Dendritic cell treated with granulocyte-macrophage colony-stimulating factor and Interleukin-4, amounts not matched to agents 40 ng/mL and 50 ng/mL, for 4 days (primary cell): ENCODE results near the gene CCDC28B.
A peak's percentile ranks its signal among the peaks of the same experiment; 100 is the strongest.

Source experiments
- H3K27ac Mint-ChIP-seq: one replicate; pipeline ENCODE4 v1.8.0; 2022; ENCODE audit warnings: mild to moderate bottlenecking, mixed read lengths
- H3K27me3 Mint-ChIP-seq: one replicate; pipeline ENCODE4 v1.8.0; 2022; ENCODE audit warnings: mild to moderate bottlenecking, mixed read lengths
- H3K36me3 Mint-ChIP-seq: one replicate; pipeline ENCODE4 v1.8.0; 2022; ENCODE audit warnings: low read depth, mixed read lengths
- H3K4me1 Mint-ChIP-seq: one replicate; pipeline ENCODE4 v1.8.0; 2022; ENCODE audit warnings: low read depth, mixed read lengths
- H3K4me3 Mint-ChIP-seq: one replicate; pipeline ENCODE4 v1.8.0; 2022; ENCODE audit warnings: mild to moderate bottlenecking, moderate library complexity, mixed read lengths
- H3K9me3 Mint-ChIP-seq: one replicate; pipeline ENCODE4 v1.8.0; 2022; ENCODE audit warnings: mixed read lengths
- intact Hi-C: fragments of 100-400 bp; cut with micrococcal nuclease; formaldehyde crosslinking; loops from one replicate; pipeline ENCODE4 v1.15.0; 2022

CCDC28B gene

DNA sequence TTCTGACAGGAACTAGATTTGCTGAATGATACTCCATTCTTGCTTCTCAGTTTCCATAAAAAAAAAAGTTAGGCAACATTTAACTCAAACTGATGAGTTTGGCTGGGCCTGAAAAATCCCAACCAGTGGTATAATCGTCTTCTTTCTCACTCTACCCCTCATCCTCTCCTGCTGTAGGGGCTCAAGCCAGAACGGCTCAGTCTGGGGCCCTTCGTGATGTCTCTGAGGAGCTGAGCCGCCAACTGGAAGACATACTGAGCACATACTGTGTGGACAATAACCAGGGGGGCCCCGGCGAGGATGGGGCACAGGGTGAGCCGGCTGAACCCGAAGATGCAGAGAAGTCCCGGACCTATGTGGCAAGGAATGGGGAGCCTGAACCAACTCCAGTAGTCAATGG, 19.3 kb upstream of the CCDC28B start:
- intact Hi-C loops: loop anchor here (2.0 kb wide), 1 partner anchor 20 kb away; the partner anchor contains the start of gene CCDC28B
- peak overlapping the region; percentile 99 for H3K27ac Mint-ChIP-seq
- no peaks in the 10 kb centered on the region for H3K27me3 Mint-ChIP-seq
- peaks cover 66% of the 10 kb centered on the region for H3K36me3 Mint-ChIP-seq
- H3K4me3 Mint-ChIP-seq: peak overlapping the region; percentile 90
- peaks cover 56% of the 10 kb centered on the region for H3K4me1 Mint-ChIP-seq
- H3K9me3 Mint-ChIP-seq: no peaks in the 10 kb centered on the region

DNA sequence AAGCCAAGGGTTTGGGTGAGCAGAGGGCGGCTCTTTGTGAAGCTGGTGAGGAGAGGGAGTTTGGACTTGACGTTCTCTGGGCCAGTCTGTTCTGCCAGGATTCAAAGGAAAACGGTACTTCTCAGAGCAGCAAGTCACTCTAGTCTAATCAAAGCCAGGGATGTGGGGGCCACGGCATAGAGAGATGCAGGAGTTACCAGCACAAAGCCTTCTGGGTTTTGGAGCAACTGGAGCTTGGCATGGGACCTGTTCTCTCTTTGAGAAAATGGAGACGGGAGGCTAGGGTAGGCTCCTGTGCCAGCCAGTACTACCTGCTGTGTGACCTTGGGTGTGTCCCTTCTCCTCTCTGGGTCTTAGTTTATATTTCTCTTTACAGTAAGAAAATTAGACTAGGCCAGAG, 18.8 kb upstream of the CCDC28B start:
- no peaks in the 10 kb centered on the region for H3K9me3 Mint-ChIP-seq
- intact Hi-C loops: loop anchor here (2.0 kb wide), 1 partner anchor 19 kb away; the partner anchor contains the start of gene CCDC28B
- no peaks in the 10 kb centered on the region for H3K27me3 Mint-ChIP-seq
- peak overlapping the region; percentile 99 for H3K27ac Mint-ChIP-seq
- peaks cover 61% of the 10 kb centered on the region for H3K4me1 Mint-ChIP-seq
- H3K4me3 Mint-ChIP-seq: peak overlapping the region; percentile 90
- peaks cover 71% of the 10 kb centered on the region for H3K36me3 Mint-ChIP-seq

DNA sequence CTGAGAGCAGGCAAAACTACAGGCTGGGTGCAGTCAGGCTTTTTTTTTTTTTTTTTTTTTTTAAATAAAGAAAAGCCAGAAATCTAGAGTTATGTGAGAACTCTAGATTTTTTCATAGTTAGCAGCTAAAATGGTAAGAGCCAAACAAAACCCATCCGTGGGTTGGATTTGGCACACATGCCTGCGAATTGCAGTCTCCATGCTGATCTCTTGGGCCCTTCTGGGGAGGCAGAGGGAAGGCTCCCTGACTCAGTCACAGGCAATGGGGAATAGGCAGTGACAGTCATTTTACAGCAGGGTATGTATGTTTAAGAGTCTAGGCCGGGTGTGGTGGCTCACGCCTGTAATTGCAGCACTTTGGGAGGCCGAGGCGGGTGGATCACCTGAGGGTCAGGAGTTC, 18.3 kb upstream of the CCDC28B start:
- intact Hi-C loops: no loop called here
- Mint-ChIP-seq H3K4me3 (peak overlapping the region; percentile 22), H3K4me1 (peaks cover 63% of the 10 kb centered on the region), H3K36me3 (peaks cover 76% of the 10 kb centered on the region), H3K9me3 (no peaks in the 10 kb centered on the region), H3K27me3 (no peaks in the 10 kb centered on the region), H3K27ac (peak overlapping the region; percentile 14)

DNA sequence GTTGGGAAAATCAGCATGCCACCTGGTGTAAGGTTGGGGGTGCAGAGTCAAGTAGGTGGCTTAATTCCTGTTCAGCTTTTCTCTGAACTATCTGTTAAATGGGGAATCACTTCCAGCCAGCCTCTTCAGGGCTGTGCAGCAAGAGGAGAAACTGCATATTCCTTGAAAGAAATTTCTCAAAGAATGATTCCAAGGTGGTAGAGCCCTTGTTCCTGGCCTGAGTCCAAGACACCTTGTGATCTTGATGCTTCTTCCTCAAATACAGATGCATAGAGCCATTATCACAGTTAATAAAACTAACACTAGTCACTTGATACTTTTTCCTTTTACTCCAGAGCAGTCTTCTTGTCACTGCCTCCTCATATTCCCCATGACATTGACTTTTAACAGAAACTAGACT, 15.7 kb upstream of the CCDC28B start:
- H3K36me3 Mint-ChIP-seq: peaks cover 99% of the 10 kb centered on the region
- intact Hi-C loops: no loop called here
- H3K9me3 Mint-ChIP-seq: no peaks in the 10 kb centered on the region
- peaks cover 63% of the 10 kb centered on the region for H3K4me1 Mint-ChIP-seq
- no peak overlapping the region for H3K4me3 Mint-ChIP-seq
- no peak overlapping the region for H3K27ac Mint-ChIP-seq
- H3K27me3 Mint-ChIP-seq: no peaks in the 10 kb centered on the region

DNA sequence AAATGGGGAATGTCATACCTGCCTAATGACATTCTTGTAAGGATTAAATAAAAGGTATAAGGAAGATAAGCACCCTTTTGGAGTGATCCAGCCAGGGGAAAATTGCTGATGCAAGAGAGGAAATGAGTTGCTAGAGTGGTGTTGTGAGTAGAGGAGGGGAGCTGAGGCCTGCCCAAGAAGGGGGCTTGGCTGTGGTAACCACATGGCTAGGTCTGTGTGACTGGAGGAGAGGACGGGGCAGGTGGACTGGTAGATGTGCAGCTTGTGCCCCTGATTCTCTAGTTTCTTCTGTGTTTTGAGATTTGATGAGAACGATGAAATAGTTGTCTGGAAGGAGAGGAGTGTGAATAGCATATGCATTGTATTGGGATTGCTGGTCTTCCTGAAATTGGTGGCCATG, 14.3 kb upstream of the CCDC28B start:
- Mint-ChIP-seq H3K4me1 (peaks cover 53% of the 10 kb centered on the region), H3K9me3 (no peaks in the 10 kb centered on the region), H3K27me3 (no peaks in the 10 kb centered on the region), H3K36me3 (peaks cover 99% of the 10 kb centered on the region), H3K27ac (no peak overlapping the region), H3K4me3 (no peak overlapping the region)
- intact Hi-C loops: no loop called here

DNA sequence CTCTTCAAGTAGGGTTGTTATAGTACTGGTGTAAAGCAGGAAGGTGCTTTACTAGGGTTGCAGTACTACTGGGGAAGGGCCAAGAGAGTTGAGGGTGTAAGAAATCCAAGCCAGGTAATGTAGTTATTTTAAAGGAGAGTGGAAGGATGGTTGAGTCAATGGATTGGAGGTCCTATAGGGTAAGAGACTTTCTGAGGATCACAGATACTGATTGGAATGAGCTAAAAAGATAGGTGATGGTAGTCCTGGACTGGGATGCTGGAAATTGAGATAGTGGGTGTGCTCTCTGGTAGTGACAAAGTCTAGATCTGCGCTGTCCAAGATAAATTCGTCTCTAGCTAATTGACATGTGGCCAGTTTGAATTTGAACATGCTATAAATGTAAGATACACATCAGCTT, 13.9 kb upstream of the CCDC28B start:
- H3K9me3 Mint-ChIP-seq: no peaks in the 10 kb centered on the region
- H3K36me3 Mint-ChIP-seq: peaks cover 99% of the 10 kb centered on the region
- no peak overlapping the region for H3K27ac Mint-ChIP-seq
- H3K4me1 Mint-ChIP-seq: peaks cover 49% of the 10 kb centered on the region
- no peak overlapping the region for H3K4me3 Mint-ChIP-seq
- H3K27me3 Mint-ChIP-seq: no peaks in the 10 kb centered on the region
- intact Hi-C loops: no loop called here

DNA sequence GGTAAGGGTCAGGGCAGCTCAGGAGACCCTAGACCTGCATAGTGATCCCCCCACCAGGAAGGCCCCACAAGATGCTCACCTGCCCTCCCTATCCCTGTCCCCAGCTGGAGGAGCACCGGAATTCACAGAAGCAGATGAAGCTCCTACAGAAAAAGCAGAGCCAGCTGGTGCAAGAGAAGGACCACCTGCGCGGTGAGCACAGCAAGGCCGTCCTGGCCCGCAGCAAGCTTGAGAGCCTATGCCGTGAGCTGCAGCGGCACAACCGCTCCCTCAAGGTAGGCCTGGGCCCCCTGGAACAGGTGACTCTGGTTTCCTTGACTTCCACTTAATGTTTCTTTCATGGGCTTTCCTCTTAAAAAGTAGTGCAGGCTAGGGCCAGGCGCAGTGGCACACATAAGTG, 12.5 kb upstream of the CCDC28B start:
- Mint-ChIP-seq H3K27ac (no peak overlapping the region), H3K27me3 (no peaks in the 10 kb centered on the region), H3K36me3 (peaks cover 99% of the 10 kb centered on the region), H3K4me1 (peaks cover 36% of the 10 kb centered on the region), H3K9me3 (no peaks in the 10 kb centered on the region), H3K4me3 (no peak overlapping the region)
- intact Hi-C loops: no loop called here

DNA sequence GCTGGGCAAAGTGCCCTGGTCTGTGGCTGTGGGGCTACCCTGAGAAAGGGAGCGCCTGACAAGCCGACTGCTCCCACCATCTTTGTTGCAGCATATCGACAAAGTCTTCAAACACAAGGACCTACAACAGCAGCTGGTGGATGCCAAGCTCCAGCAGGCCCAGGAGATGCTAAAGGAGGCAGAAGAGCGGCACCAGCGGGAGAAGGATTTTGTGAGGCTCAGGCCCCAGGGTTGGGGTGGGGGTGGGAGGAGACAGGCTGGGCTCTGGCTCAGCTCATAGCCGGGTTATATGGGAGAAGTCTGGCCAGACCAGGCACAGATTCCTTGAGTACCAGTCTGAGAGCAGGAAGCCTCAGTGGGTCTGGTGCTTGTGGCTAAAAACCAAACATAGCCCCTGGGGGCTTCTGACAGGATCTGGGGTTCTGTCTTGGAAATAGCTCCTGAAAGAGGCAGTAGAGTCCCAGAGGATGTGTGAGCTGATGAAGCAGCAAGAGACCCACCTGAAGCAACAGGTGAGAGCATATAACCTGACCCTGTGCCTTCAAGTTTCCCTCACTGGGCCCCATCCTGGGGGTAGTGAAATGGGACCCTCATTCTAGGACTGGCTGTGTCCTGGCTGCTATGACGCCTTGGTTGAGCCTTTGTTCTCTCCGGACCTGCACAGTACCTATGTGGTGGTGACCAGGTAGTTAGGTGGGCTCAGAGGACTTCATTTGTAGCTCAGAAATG, 8.0 kb upstream of the CCDC28B start:
- H3K27me3 Mint-ChIP-seq: no peaks in the 10 kb centered on the region
- intact Hi-C loops: no loop called here
- peaks cover 2% of the 10 kb centered on the region for H3K4me1 Mint-ChIP-seq
- H3K4me3 Mint-ChIP-seq: no peak overlapping the region
- H3K27ac Mint-ChIP-seq: no peak overlapping the region
- peaks cover 100% of the 10 kb centered on the region for H3K36me3 Mint-ChIP-seq
- H3K9me3 Mint-ChIP-seq: no peaks in the 10 kb centered on the region

DNA sequence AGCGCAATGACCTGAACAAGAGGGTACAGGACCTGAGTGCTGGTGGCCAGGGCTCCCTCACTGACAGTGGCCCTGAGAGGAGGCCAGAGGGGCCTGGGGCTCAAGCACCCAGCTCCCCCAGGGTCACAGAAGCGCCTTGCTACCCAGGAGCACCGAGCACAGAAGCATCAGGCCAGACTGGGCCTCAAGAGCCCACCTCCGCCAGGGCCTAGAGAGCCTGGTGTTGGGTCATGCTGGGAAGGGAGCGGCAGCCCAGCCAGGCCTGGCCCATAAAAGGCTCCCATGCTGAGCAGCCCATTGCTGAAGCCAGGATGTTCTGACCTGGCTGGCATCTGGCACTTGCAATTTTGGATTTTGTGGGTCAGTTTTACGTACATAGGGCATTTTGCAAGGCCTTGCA, 5.4 kb upstream of the CCDC28B start:
- peaks cover 4% of the 10 kb centered on the region for H3K4me1 Mint-ChIP-seq
- no peak overlapping the region for H3K27ac Mint-ChIP-seq
- no peaks in the 10 kb centered on the region for H3K27me3 Mint-ChIP-seq
- no peak overlapping the region for H3K4me3 Mint-ChIP-seq
- intact Hi-C loops: no loop called here
- no peaks in the 10 kb centered on the region for H3K9me3 Mint-ChIP-seq
- peaks cover 88% of the 10 kb centered on the region for H3K36me3 Mint-ChIP-seq

DNA sequence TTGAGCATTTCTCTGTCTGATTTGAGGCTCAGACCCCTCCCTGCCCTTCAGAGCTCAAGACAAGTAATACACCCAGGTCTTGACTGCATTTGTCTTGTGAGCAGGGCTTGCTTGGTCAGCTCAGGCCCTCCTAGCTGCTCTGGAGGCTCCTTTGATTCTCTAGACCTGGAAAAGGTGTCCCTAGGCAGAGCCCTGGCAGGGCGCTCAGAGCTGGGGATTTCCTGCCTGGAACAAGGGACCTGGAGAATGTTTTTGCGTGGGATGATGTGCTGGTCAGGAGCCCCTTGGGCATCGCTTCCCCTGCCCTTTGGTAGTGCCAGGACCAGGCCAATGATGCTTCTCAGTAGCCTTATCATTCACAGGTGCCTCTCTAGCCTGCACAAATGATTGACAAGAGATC, 4.9 kb upstream of the CCDC28B start:
- Mint-ChIP-seq H3K27me3 (no peaks in the 10 kb centered on the region), H3K4me3 (no peak overlapping the region), H3K36me3 (peaks cover 82% of the 10 kb centered on the region), H3K4me1 (peaks cover 9% of the 10 kb centered on the region), H3K27ac (no peak overlapping the region), H3K9me3 (no peaks in the 10 kb centered on the region)
- intact Hi-C loops: no loop called here

DNA sequence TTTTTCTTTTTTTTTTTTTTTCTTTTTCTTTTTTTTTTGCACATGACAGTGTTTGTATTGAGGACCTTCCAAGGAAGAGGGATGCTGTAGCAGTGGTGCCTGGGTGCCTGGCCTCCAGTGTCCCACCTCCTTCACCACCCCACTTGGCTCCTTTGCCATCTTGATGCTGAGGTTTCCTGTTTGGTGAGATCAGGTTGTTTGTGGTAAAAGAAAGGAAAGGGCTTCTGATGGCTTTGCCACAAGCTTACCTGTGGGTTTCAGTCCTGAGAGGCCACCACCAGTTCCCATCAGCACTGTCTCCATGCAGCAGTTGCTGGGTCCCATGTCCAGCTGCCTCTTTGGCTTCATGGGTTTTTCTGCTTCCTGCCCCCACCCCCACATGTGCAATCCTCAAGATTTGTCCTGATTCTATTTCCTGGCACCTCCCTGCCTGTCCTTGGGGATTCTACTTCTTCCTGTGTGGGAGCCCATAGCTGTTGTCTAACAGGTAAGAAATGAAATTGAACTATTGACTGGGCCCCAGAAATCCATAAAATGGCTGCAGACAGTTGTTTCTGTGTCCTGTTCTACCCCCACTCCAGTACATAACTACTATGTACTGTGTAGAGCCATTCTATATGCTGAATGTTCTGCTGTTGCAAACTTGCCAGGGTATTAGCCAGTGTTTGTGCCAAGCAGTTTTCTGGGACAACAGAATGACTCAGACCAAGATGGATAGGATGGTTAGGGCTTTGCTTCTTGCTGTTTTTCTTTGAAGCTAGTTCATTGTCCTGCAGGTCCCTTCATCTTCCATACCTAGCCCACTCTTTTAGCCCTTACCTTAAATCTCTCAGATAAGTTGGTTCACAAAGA, 4.2 kb upstream of the CCDC28B start:
- peaks cover 15% of the 10 kb centered on the region for H3K4me1 Mint-ChIP-seq
- no peaks in the 10 kb centered on the region for H3K9me3 Mint-ChIP-seq
- H3K27ac Mint-ChIP-seq: no peak overlapping the region
- H3K27me3 Mint-ChIP-seq: no peaks in the 10 kb centered on the region
- peaks cover 76% of the 10 kb centered on the region for H3K36me3 Mint-ChIP-seq
- intact Hi-C loops: no loop called here
- H3K4me3 Mint-ChIP-seq: no peak overlapping the region

DNA sequence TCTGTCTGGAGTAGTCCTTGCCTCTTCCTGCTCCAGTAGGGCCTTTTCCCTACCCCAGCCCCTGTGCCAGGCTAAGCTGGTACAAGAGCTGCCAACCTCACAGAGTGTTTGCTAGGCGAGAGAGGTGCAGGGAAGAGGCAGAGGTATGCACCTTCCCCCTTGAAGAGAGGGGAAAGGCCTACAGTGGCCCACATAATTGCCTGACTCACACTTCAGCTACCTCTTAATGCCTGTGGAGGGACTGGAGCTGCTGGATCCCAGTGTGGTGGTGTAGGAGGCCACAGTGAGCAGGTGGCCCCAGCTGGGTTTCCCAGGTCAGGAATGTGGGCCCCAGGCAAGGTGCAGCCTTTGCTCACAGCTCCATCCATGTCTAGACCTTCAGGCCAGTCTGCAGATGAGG, 3.3 kb upstream of the CCDC28B start:
- Mint-ChIP-seq H3K4me1 (peaks cover 24% of the 10 kb centered on the region), H3K9me3 (no peaks in the 10 kb centered on the region), H3K27me3 (peaks cover 7% of the 10 kb centered on the region), H3K27ac (peak overlapping the region; percentile 4), H3K36me3 (peaks cover 67% of the 10 kb centered on the region), H3K4me3 (no peak overlapping the region)
- intact Hi-C loops: no loop called here

DNA sequence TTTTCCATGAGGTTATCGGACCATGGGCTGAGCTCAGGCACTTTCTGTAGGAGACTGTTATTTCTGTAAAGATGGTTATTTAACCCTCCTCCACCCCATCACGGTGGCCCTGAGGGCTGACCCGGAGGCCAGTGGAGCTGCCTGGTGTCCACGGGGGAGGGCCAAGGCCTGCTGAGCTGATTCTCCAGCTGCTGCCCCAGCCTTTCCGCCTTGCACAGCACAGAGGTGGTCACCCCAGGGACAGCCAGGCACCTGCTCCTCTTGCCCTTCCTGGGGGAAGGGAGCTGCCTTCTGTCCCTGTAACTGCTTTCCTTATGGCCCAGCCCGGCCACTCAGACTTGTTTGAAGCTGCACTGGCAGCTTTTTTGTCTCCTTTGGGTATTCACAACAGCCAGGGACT, 2.6 kb upstream of the CCDC28B start:
- Mint-ChIP-seq H3K27ac (peak overlapping the region; percentile 4), H3K36me3 (peaks cover 59% of the 10 kb centered on the region), H3K9me3 (no peaks in the 10 kb centered on the region), H3K27me3 (peaks cover 10% of the 10 kb centered on the region), H3K4me1 (peaks cover 30% of the 10 kb centered on the region), H3K4me3 (no peak overlapping the region)
- intact Hi-C loops: no loop called here

DNA sequence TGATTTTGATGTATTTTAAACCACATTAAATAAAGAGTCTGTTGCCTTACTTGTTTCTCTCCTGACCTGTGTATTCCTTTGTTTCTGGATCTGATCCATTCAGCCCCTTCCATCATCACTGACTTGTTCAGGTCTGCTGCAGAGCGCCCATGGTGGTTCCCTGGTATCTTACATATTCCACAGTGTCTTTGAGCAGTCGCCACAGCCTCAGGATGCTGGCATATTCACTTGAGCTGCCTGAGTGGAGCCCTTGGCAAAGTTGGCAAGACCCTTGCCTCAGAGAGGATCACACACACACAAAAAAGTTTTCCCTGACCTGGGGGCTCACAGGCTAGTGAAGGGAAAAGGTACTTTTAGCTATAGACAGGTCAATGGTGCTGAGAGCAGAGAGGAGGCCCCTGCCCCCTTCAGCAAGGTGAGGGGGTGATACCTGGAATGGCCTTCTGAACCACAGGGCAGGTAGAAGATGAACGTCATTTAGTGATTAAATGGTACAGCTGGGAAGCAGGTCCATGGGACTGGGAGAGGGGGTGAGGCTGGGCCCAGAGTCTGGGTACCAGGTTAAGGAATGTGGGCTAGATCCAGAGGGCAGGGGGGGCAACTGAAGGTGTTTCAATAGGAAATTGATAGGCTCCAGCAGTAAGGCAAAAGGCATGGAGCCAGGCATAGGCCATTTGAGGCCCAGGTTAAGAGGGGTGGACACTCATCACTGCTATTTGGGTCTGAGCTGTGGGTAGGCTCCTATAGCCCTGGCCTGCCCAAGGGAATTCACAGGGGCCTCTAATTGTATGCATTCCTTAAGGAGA, 2.0 kb upstream of the CCDC28B start:
- Mint-ChIP-seq H3K27me3 (peaks cover 10% of the 10 kb centered on the region), H3K27ac (no peak overlapping the region), H3K9me3 (no peaks in the 10 kb centered on the region), H3K36me3 (peaks cover 53% of the 10 kb centered on the region), H3K4me1 (peaks cover 30% of the 10 kb centered on the region), H3K4me3 (no peak overlapping the region)
- intact Hi-C loops: no loop called here
